ENCODE results near the gene WDR5. TPM values are rescaled to one million over a fixed set of nuclear protein-coding genes. Genes with fewer than 3 reads are reported as not detected.

The WDR5 gene
- total and polyA plus RNA-seq, 2 of the 13 experiments (the other 11 are each of a cell fraction or from before 2014, with no cell fraction given): 34.3 TPM

DNA sequence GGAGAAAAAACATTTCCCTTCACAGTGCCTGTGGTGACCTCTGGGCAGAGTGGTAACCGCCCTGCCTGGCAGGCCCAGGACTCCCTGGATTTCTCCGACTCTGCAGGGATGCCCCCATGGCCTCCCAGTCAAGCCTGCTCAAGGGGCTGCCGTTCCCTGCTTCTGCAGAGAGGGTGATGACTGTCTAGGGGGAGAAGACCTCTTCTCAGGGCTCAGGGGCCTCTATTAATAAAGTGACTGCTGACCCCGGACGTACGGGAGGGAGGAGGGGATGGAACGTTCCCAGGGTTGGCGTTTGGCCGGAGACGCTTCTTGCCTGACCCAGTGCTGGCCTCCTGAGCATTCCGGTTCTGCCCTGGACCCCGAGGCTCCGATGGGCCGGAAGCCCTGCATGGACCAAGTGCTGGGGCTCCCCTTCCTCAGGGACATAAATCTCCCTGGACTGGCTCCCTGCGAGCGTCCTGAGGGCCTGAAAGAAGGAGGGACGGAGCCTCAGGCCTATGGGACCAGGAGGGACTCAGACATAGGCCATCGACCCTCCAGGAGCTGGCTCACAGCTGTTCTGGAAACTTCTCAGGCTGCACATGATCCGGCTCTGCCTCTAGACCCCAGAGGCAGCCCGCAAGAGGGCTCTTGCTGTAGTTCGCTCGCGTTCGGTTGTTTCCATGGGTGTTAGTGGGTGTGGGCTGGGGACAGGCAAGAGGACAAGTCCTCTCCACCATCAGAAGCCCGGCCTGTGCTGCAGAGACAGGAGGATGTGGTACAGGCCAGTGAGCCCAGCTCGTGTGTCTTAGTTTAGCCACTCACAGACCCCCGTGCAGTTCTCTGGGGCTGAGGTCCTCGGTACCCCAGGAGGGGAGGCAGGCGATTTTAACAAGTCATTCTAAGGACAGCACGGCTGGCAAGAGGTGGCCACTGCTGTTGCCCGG, 36.6 kb downstream of the WDR5 start:
- TF ChIP-seq ZFX (CRISPR knock-in tag; IDR thresholded peaks at IDR 0.05; ENCODE audit: low read depth): peak; percentile 13; the same call in 1 of the 2 replicates
- TF ChIP-seq ZSCAN20 (CRISPR knock-in tag; IDR thresholded peaks at IDR 0.05; ENCODE audit: borderline replicate concordance): no peak
- no peak for TF ChIP-seq ZMYM4 (CRISPR knock-in tag; IDR thresholded peaks at IDR 0.05)
- TF ChIP-seq, protein P1, sequence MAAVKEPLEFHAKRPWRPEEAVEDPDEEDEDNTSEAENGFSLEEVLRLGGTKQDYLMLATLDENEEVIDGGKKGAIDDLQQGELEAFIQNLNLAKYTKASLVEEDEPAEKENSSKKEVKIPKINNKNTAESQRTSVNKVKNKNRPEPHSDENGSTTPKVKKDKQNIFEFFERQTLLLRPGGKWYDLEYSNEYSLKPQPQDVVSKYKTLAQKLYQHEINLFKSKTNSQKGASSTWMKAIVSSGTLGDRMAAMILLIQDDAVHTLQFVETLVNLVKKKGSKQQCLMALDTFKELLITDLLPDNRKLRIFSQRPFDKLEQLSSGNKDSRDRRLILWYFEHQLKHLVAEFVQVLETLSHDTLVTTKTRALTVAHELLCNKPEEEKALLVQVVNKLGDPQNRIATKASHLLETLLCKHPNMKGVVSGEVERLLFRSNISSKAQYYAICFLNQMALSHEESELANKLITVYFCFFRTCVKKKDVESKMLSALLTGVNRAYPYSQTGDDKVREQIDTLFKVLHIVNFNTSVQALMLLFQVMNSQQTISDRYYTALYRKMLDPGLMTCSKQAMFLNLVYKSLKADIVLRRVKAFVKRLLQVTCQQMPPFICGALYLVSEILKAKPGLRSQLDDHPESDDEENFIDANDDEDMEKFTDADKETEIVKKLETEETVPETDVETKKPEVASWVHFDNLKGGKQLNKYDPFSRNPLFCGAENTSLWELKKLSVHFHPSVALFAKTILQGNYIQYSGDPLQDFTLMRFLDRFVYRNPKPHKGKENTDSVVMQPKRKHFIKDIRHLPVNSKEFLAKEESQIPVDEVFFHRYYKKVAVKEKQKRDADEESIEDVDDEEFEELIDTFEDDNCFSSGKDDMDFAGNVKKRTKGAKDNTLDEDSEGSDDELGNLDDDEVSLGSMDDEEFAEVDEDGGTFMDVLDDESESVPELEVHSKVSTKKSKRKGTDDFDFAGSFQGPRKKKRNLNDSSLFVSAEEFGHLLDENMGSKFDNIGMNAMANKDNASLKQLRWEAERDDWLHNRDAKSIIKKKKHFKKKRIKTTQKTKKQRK (IDR thresholded peaks at IDR 0.05; ENCODE audit: low read length): no peak
- TF ChIP-seq, protein P2, sequence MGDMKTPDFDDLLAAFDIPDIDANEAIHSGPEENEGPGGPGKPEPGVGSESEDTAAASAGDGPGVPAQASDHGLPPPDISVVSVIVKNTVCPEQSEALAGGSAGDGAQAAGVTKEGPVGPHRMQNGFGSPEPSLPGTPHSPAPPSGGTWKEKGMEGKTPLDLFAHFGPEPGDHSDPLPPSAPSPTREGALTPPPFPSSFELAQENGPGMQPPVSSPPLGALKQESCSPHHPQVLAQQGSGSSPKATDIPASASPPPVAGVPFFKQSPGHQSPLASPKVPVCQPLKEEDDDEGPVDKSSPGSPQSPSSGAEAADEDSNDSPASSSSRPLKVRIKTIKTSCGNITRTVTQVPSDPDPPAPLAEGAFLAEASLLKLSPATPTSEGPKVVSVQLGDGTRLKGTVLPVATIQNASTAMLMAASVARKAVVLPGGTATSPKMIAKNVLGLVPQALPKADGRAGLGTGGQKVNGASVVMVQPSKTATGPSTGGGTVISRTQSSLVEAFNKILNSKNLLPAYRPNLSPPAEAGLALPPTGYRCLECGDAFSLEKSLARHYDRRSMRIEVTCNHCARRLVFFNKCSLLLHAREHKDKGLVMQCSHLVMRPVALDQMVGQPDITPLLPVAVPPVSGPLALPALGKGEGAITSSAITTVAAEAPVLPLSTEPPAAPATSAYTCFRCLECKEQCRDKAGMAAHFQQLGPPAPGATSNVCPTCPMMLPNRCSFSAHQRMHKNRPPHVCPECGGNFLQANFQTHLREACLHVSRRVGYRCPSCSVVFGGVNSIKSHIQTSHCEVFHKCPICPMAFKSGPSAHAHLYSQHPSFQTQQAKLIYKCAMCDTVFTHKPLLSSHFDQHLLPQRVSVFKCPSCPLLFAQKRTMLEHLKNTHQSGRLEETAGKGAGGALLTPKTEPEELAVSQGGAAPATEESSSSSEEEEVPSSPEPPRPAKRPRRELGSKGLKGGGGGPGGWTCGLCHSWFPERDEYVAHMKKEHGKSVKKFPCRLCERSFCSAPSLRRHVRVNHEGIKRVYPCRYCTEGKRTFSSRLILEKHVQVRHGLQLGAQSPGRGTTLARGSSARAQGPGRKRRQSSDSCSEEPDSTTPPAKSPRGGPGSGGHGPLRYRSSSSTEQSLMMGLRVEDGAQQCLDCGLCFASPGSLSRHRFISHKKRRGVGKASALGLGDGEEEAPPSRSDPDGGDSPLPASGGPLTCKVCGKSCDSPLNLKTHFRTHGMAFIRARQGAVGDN (CRISPR knock-in tag; IDR thresholded peaks at IDR 0.05): peak; percentile 54
- TF ChIP-seq ZNF253 (CRISPR knock-in tag; IDR thresholded peaks at IDR 0.05; ENCODE audit: borderline replicate concordance): no peak
- no peak for TF ChIP-seq ZNF333 (CRISPR knock-in tag; IDR thresholded peaks at IDR 0.05; ENCODE audit: borderline replicate concordance)
- ATAC-seq: no peak
- Histone ChIP-seq H3K4me1 (ENCODE audit: insufficient read depth, low read length) (peaks cover 32% of the 10 kb centered on the region), H3K79me2 (ENCODE audit: insufficient read depth, low read length) (no peaks in the 10 kb centered on the region), H3K4me3 (replicated peaks in 1 of 3; ENCODE audit: insufficient read depth in 1 of 3, low read depth in 2 of 3, low read length in 3 of 3) (peak overlapping the region in 1 of 3 experiments; percentile 63; a peak in 1 of 6 replicates), H3K36me3 (replicated peaks in 1 of 2; ENCODE audit: control insufficient read depth in 1 of 2, insufficient read depth in 2 of 2, low read length in 2 of 2) (no peaks in the 10 kb centered on the region), H3K27me3 (ENCODE audit: control insufficient read depth in 1 of 2, insufficient read depth in 2 of 2, low read length in 2 of 2) (peaks cover 2 to 44% of the 10 kb centered on the region in 2 experiments; a peak in 4 of 5 replicates), H3K9ac (ENCODE audit: insufficient read depth, low read depth, low read length) (no peak overlapping the region), H3K4me2 (ENCODE audit: low read depth, low read length) (peak overlapping the region; percentile 51; the same call in 1 of the 2 replicates), H3K27ac (ENCODE audit: extremely low read length, insufficient read depth, low read length) (no peak overlapping the region), H3K9me3 (ENCODE audit: low read length) (no peaks in the 10 kb centered on the region), H4K20me1 (ENCODE audit: insufficient read depth, low read length) (no peaks in the 10 kb centered on the region), H2AFZ (ENCODE audit: low read length) (no peak overlapping the region)
- no peak for FAIRE-seq
- WGBS (ENCODE audit: low lambda C conversion rate): 72% methylated on average over 6 of the region's 31 CpGs
- intact Hi-C loops (cut with micrococcal nuclease; ENCODE audit: unreplicated experiment) (loop anchor here (5.0 to 10.0 kb wide), 4 partner anchors 45 to 190 kb away; partner anchors contain the start of gene RXRA), in situ Hi-C loops (cut with HindIII; ENCODE audit: extremely low pct_ligation_motif_present, low pct_unique_long_range_greater_than_20kb) (no loop called here)
- no peak for DNase-seq (ENCODE audit: low spot score)
- ChIA-PET POLR2A (interaction anchor here (3.6 kb wide), 1 partner anchor 156 kb away, joined by 13 read pairs; no protein-coding TSS in a partner anchor), CTCF (ENCODE audit: low intra/inter-chr PET ratio, low total read pairs) (no interaction called here)
- BruUV-seq (replicated peaks): no TSS peak
